Stimulated activated naive B cell treated with anti-CD40 and anti-IgM and Interleukin-4, amounts not matched to agents 10 μg/mL and 1 μg/mL and 100 μg/mL, for 72 hours (primary cell): ENCODE results near the gene USH1G.

Source experiments
- ATAC-seq, 2 donors: fragments of 150-1000 bp; cut with Tn5 transposase; replicated peaks; 2 replicates each; pipeline ENCODE4 v1.10.0; 2021; ENCODE audit warnings: moderate library complexity in 1 of 2
- DNase-seq: peaks from one replicate; pipeline ENCODE4 v3.0.0; 2021
- H3K27ac Mint-ChIP-seq: one replicate; pipeline ENCODE4 v1.8.0; 2022; ENCODE audit warnings: mild to moderate bottlenecking, mixed read lengths
- H3K27me3 Mint-ChIP-seq, 2 donors: one replicate each; pipeline ENCODE4 v1.8.0; 2022; ENCODE audit warnings: mixed read lengths in 2 of 2
- H3K36me3 Mint-ChIP-seq, 2 donors: one replicate each; pipeline ENCODE4 v1.8.0; 2022; ENCODE audit warnings: mixed read lengths in 2 of 2, mild to moderate bottlenecking in 1 of 2
- H3K4me1 Mint-ChIP-seq, 2 donors: one replicate each; pipeline ENCODE4 v1.8.0; 2022; ENCODE audit warnings: mixed read lengths in 2 of 2, mild to moderate bottlenecking in 1 of 2
- H3K4me3 Mint-ChIP-seq, 2 donors: one replicate each; pipeline ENCODE4 v1.8.0; 2022; ENCODE audit warnings: mild to moderate bottlenecking in 2 of 2, mixed read lengths in 2 of 2, moderate library complexity in 1 of 2
- H3K9me3 Mint-ChIP-seq, 2 donors: one replicate each; pipeline ENCODE4 v1.8.0; 2022; ENCODE audit warnings: mixed read lengths in 2 of 2, mild to moderate bottlenecking in 1 of 2

Gene USH1G

DNA sequence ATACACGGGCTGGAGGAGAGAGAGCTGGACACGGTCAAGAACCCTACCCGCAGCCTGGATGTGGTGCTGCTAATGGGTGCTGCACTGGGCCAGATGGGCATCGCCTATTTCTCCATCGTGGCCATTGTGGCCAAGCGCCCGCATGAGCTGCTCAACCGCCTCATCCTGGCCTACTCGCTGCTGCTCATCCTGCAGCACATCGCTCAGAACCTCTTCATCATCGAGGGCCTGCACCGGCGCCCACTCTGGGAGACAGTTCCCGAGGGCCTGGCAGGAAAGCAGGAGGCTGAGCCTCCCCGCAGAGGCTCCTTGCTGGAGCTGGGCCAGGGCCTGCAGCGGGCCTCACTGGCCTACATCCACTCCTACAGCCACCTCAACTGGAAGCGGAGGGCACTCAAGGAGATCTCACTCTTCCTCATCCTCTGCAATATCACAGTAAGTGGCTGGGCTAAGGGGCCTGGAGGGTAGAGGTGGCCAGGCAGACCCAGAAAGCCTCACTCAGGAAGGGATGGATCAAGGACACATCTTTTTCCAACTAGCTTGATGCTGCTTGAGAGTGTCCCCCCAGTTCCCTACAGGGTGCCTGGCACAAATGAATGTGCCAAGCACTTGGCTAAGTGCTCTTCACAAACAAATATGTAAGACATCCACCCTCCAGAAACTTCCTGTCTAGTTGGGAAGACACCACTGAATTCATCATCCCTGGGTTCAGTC, 24.1 kb upstream of the USH1G start:
- no peak overlapping the region for H3K4me3 Mint-ChIP-seq
- peaks cover 0 to 5% of the 10 kb centered on the region in 2 donors for H3K4me1 Mint-ChIP-seq
- H3K9me3 Mint-ChIP-seq = no peaks in the 10 kb centered on the region
- DNase-seq (no peak), ATAC-seq (no peak)
- no peak overlapping the region for H3K27ac Mint-ChIP-seq
- H3K27me3 Mint-ChIP-seq = peaks cover 16 to 63% of the 10 kb centered on the region in 2 donors
- H3K36me3 Mint-ChIP-seq = no peaks in the 10 kb centered on the region

DNA sequence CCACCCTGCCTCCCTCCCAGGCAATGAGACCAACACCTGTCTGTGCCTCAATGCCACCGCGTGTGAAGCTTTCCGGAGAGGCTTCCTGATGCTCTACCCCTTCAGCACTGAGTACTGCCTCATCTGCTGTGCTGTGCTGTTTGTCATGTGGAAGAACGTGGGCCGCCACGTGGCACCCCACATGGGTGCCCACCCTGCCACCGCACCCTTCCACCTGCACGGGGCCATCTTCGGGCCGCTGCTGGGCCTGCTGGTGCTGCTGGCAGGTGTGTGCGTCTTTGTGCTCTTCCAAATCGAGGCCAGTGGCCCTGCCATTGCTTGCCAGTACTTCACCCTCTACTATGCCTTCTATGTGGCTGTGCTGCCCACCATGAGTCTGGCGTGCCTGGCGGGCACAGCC, 23.6 kb upstream of the USH1G start:
- Mint-ChIP-seq H3K9me3 (no peaks in the 10 kb centered on the region), H3K27ac (no peak overlapping the region), H3K4me3 (no peak overlapping the region), H3K27me3 (peaks cover 21 to 63% of the 10 kb centered on the region in 2 donors), H3K4me1 (peaks cover 0 to 5% of the 10 kb centered on the region in 2 donors), H3K36me3 (no peaks in the 10 kb centered on the region)
- ATAC-seq (no peak), DNase-seq (no peak)

DNA sequence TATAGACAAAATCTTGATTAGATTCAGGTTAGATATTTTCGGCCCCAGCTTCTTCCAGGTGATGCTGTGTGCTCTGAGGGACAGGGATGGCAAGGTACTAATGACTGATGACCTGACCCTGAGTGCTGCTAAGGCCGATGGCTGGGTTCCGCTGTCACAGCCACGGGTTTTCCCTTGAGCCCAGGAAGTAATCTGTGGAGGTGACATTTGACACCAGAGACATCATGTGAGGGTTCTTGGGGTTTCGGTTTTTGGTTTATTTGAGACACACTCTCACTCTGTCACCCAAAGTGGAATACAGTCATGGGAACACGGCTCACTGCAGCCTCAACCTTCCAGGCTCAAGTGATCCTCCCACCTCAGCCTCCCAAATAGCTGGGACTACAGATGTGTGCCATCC, 22.5 kb upstream of the USH1G start:
- H3K4me1 Mint-ChIP-seq = peaks cover 0 to 5% of the 10 kb centered on the region in 2 donors
- peaks cover 27 to 66% of the 10 kb centered on the region in 2 donors for H3K27me3 Mint-ChIP-seq
- no peaks in the 10 kb centered on the region for H3K9me3 Mint-ChIP-seq
- H3K27ac Mint-ChIP-seq = no peak overlapping the region
- H3K36me3 Mint-ChIP-seq = no peaks in the 10 kb centered on the region
- no peak for DNase-seq
- ATAC-seq = peak; percentile 63 to 88
- H3K4me3 Mint-ChIP-seq = no peak overlapping the region

DNA sequence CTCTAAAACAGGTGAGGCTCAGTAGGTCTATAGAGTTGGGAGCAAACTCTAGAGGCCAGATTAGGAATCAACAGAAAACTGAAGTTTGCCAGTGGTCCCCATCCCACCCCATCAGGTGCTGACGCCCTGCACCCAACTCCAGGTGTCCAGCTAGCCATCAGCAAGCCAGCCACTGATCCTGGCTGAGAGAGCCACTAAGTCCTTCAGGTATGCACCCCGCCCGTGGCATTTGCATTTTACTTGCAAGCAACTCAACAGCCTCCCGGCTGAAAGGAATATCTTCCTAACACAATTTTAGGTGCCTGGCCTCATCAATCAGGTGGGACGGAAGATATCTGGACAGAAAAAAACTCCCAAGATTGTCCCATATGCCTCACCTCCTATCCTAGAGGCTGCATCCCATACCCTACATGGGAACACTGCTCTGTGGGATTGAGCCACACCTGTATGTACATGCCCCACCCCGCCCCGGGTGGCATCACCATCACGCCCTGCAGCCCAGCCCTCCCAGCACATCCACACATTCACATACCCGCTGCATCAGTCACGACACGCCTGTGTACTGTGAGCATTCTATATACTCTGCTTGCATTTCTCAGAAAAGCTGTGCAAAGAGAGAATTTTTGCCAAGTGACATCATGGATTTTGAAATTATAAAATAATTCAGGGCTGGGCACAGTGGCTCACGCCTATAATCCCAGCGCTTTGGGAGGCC, 20.9 kb upstream of the USH1G start:
- no peak overlapping the region for H3K4me3 Mint-ChIP-seq
- no peaks in the 10 kb centered on the region for H3K9me3 Mint-ChIP-seq
- ATAC-seq (no peak), DNase-seq (no peak)
- peaks cover 0 to 5% of the 10 kb centered on the region in 2 donors for H3K4me1 Mint-ChIP-seq
- peaks cover 34 to 65% of the 10 kb centered on the region in 2 donors for H3K27me3 Mint-ChIP-seq
- no peaks in the 10 kb centered on the region for H3K36me3 Mint-ChIP-seq
- H3K27ac Mint-ChIP-seq = no peak overlapping the region

DNA sequence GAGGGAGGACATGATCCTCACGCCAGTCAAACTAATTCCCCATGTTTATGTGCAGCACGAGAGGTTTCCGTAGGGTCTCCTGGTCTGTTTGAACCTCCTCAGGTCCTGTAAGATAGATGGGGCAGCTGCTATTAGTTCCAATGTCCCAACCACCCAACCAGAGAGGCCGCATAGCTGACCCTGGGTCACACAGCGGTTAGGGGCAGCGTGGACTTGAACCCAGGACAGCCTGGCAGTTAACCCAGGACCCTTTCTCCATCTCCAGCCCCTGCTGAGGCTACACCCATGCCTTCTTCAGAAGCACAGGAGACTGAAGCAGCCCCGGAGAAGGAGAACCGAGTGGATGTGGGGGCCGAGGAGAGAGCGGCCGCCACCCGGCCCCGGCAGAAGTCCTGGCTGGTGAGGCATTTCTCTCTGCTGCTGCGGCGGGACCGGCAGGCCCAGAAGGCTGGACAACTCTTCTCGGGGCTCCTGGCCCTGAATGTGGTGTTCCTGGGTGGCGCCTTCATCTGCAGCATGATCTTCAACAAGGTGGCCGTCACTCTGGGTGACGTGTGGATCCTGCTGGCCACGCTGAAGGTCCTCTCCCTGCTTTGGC, 18.2 kb upstream of the USH1G start:
- no peak overlapping the region for H3K27ac Mint-ChIP-seq
- H3K36me3 Mint-ChIP-seq = peaks cover 0 to 3% of the 10 kb centered on the region in 2 donors
- ATAC-seq (no peak), DNase-seq (no peak)
- peaks cover 58 to 72% of the 10 kb centered on the region in 2 donors for H3K27me3 Mint-ChIP-seq
- H3K9me3 Mint-ChIP-seq = no peaks in the 10 kb centered on the region
- H3K4me3 Mint-ChIP-seq = no peak overlapping the region
- H3K4me1 Mint-ChIP-seq = peaks cover 0 to 5% of the 10 kb centered on the region in 2 donors

DNA sequence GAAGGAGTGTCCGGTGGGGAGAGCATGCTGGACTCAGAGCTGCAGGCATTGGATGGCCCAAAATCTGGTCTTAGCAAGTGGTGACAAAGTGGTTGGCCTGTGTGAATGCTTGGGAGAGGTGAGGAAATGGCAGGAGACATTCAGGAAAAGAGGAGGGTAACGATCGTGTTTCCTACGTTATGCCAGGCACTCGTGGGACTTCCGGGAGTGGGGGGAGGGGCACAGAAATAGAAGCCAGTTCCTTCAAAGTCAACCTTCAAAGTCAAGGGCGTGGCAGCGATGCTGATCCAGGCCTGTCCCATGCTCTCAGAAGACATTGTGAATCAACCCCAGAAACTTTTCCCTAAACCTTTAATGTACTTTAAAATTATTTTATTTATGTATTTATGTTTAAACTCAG, 16.5 kb upstream of the USH1G start:
- Mint-ChIP-seq H3K9me3 (no peaks in the 10 kb centered on the region), H3K27me3 (peaks cover 61 to 69% of the 10 kb centered on the region in 2 donors), H3K4me3 (no peak overlapping the region), H3K27ac (no peak overlapping the region), H3K4me1 (peaks cover 0 to 3% of the 10 kb centered on the region in 2 donors), H3K36me3 (peaks cover 0 to 3% of the 10 kb centered on the region in 2 donors)
- DNase-seq = no peak
- no peak for ATAC-seq

DNA sequence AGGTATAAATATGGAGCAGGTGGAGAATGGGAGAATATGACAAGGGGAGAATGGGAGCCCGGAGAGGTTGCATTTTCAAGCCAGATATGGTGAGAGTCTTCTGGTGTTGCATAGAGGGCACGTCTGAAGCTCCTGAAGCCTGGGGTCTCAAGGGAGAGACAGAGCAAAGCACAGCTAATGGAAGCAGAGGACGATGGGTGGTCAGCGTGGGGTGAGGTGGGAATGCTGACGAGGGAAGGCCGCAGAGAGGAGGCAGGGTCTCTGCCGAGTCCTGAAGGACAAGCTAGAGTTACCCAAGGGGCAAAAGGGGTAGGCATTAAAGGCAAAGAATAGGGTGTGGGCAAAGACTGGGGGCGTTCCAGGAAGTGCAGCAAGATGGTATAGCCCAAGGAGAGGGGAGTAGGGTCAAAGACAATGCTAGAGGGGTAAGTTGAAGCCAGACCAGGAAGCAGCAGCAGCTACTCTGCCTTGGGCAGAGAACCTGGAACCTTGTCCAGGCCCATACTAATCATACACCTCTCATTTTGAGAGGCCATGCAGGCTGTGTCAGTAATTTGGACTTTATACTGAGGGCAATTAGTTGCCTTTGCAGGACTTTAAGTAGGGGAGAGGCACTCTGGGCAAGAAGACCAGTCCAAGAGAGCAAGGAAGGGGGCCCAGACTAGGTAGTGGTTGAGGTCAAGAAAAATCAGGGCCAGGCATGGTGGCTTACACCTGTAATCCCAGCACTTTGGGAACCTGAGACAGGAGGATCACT, 15.3 kb upstream of the USH1G start:
- ATAC-seq = no peak
- DNase-seq = no peak
- no peak overlapping the region for H3K27ac Mint-ChIP-seq
- H3K4me1 Mint-ChIP-seq = peaks cover 0 to 3% of the 10 kb centered on the region in 2 donors
- H3K4me3 Mint-ChIP-seq = no peak overlapping the region
- H3K9me3 Mint-ChIP-seq = no peaks in the 10 kb centered on the region
- H3K36me3 Mint-ChIP-seq = peaks cover 0 to 3% of the 10 kb centered on the region in 2 donors
- H3K27me3 Mint-ChIP-seq = peaks cover 65 to 73% of the 10 kb centered on the region in 2 donors

DNA sequence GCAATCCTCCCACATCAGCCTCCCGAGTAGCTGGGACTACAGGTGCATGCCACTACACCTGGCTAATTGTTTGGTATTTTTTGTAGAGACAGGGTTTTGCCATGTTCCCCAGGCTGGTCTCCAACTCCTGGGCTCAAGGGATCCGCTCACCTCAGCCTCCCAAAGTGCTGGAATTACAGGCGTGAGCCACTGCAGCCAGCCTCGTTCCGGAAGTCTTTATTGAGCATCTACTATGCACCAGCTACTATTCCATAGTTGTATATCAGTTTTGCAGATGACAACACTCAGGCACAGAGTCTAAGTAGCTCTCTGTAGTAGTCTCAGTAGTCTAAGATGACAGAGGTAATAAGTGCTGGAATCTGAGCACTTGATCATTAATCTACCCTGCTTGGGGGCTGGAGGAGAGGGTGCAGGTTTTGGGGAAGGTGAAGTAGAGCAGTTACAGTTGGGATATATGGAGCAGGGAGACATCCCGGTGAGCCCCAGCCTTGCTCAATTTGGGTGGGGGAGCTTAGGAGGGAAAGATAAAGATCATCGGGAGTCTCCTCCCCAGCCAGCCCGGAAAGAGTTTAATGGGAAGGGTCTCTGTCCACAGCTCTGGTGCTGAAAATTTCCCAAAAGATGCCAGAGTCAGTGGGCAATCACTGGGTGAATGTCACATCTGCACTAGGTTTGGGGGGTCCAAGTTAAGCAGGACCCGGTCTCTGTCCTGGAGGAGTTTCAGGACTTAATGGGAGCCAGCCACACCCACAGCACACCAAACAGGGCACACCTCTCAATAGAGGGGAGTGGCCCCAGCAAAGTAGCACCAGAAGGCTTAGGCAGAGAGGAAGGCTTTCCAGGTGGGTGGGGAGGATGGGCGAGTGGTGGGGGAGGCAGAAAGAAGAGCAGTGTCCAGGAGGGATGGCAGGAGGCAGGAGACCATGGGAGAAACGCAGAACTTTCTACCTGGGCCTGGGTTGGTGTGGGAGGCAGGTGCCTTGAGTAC, 14.3 kb upstream of the USH1G start:
- Mint-ChIP-seq H3K27me3 (peaks cover 68 to 77% of the 10 kb centered on the region in 2 donors), H3K4me3 (no peak overlapping the region), H3K4me1 (peaks cover 0 to 3% of the 10 kb centered on the region in 2 donors), H3K27ac (no peak overlapping the region), H3K36me3 (peaks cover 0 to 3% of the 10 kb centered on the region in 2 donors), H3K9me3 (no peaks in the 10 kb centered on the region)
- ATAC-seq = no peak
- no peak for DNase-seq

DNA sequence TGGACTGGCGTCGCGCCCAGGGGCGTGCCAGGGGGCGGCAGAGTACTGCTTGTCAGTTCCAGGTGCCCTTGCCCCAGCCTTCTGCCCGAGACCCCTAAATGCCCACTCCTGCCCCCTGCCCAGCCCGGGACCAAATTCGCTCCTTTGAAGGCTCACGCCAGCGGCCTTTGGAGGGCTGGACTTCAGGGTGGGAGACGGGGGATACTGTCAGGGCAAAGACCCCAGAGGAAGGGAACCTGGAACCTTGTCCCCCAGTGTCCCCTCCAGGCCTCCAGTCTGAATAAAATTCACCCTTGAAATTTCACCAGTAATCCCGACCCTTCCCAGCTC, 13.4 kb upstream of the USH1G start:
- Mint-ChIP-seq H3K9me3 (no peaks in the 10 kb centered on the region), H3K4me3 (no peak overlapping the region), H3K4me1 (peaks cover under 1 to 3% of the 10 kb centered on the region in 2 donors), H3K36me3 (peaks cover 0 to 3% of the 10 kb centered on the region in 2 donors), H3K27ac (no peak overlapping the region), H3K27me3 (peaks cover 67 to 78% of the 10 kb centered on the region in 2 donors)
- no peak for DNase-seq
- no peak for ATAC-seq

DNA sequence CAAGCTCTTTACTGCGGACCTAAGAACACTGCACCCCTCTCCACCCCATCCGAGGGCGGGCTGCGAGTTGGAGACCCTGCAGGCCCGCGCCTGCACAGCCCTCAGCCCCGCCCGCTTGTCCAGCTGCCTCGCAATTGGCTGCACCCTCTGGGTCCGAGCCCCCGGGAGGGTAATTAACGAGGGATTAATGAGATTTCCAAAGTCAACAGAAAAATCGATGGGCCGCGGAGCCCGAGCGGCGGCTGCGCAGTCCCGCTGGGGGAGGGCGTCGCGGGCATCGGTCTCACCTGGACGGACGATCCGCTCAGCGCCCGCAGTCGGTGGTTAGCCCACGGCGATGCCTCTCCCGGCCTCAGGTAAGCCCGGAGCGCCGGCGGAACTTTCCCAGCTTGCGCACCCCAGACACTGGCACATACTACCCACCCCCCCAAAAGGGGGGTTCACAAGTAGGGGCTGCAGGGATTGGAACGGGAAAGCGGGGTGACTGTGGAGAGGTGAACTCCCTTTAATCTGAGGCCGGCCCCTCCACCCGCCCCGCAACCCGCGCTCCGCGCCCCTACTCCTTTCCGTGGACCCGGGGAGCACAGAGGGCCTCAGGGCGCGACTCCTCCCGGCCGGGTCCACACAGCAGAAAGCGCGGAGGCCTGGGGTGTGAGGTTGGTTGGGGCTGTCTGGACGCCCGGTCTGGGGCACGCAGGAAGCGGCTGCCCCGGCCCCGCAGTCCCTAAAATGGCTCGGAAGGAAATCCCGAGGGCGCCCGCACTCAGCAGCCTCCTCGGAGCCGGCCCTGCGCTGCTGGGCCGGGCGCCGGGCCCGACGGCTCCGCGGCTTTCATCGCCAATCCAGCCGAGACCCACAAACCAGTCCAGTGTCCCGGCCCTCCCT, 12.8 kb upstream of the USH1G start, which contains the start of gene OTOP3:
Gene OTOP3, plus strand, starts transcription at position 314 of the 885 bp plus-strand sequence. Its CDS starts 24 bp downstream, at position 338.
- Mint-ChIP-seq H3K4me1 (peaks cover 5 to 6% of the 10 kb centered on the region in 2 donors), H3K27ac (no peak within 1 kb of the TSS), H3K27me3 (peaks cover 70 to 83% of the 10 kb centered on the region in 2 donors), H3K9me3 (no peaks in the 10 kb centered on the region), H3K4me3 (no peak within 1 kb of the TSS), H3K36me3 (peaks cover 0 to 3% of the 10 kb centered on the region in 2 donors)
- ATAC-seq = no peak
- DNase-seq = no peak

DNA sequence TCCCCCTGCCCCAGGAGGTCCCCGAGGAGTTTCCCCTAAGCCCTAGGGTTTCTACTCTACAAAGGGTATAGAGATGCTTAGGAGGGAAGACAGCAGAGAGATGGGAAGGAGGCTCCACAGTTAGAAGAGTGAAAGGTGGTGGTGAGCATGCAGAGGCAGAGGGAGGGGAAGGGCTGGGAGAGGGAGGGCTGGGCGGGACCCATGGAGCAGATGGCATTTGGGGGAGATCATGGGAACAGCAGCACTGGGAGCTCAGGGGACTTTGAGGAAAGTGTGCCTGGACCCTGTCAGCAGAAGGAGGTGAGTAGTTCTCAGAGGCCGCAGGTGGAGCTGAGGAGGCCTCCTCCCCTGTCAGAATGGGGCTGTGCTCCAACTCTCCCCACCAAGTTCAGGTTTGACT, 12.0 kb upstream of the USH1G start:
- Mint-ChIP-seq H3K27ac (no peak overlapping the region), H3K27me3 (peaks cover 75 to 87% of the 10 kb centered on the region in 2 donors), H3K4me3 (no peak overlapping the region), H3K9me3 (no peaks in the 10 kb centered on the region), H3K36me3 (peaks cover 0 to 4% of the 10 kb centered on the region in 2 donors), H3K4me1 (peaks cover 5 to 6% of the 10 kb centered on the region in 2 donors)
- no peak for DNase-seq
- ATAC-seq = no peak

DNA sequence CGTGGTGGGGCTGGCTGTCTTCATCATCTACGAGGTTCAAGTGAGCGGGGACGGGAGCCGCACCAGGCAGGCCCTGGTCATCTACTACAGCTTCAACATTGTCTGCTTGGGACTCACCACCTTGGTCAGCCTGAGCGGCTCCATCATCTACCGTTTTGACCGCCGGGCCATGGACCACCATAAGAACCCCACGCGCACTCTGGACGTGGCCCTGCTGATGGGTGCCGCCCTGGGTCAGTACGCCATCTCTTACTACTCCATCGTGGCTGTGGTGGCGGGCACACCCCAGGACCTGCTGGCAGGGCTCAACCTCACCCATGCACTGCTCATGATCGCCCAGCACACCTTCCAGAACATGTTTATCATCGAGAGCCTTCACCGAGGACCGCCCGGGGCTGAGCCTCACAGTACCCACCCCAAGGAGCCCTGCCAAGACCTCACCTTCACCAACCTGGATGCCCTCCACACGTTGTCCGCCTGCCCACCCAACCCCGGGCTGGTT, 7.5 kb upstream of the USH1G start:
- Mint-ChIP-seq H3K9me3 (no peaks in the 10 kb centered on the region), H3K4me1 (peaks cover 5 to 6% of the 10 kb centered on the region in 2 donors), H3K27ac (no peak overlapping the region), H3K36me3 (peaks cover 0 to 1% of the 10 kb centered on the region in 2 donors), H3K4me3 (no peak overlapping the region), H3K27me3 (peaks cover 70 to 90% of the 10 kb centered on the region in 2 donors)
- ATAC-seq (no peak), DNase-seq (no peak)
